ENCODE measurements around the gene NEDD8.
"Not testable (repeated sequence)": the region's sequence is repeated elsewhere in the genome, so short reads cannot be mapped to it uniquely, and the experiment has no call there.

The NEDD8 gene

GRCh38 chr14:24249230-24250021, 17.3 kb upstream of the NEDD8 start:
- DNase-seq (ENCODE audit: low read depth in 2 of 2, low spot score in 1 of 2), result no peak

GRCh38 chr14:24247422-24247821, 15.3 kb upstream of the NEDD8 start:
- DNase-seq (ENCODE audit: low read depth in 2 of 2, low spot score in 1 of 2), result no peak

GRCh38 chr14:24246765-24247212, 14.6 kb upstream of the NEDD8 start:
- no peak for DNase-seq (ENCODE audit: low read depth in 2 of 2, low spot score in 1 of 2)

GRCh38 chr14:24245350-24245749, 13.2 kb upstream of the NEDD8 start:
- DNase-seq (ENCODE audit: low read depth in 2 of 2, low spot score in 1 of 2), result not testable (repeated sequence)

GRCh38 chr14:24243336-24243836, 11.2 kb upstream of the NEDD8 start:
- no peak for DNase-seq (ENCODE audit: low read depth in 2 of 2, low spot score in 1 of 2)

GRCh38 chr14:24241829-24242443, 9.8 kb upstream of the NEDD8 start:
- peak in 1 of 2 donors; percentile 88 for DNase-seq (ENCODE audit: low read depth in 2 of 2, low spot score in 1 of 2)

GRCh38 chr14:24240110-24240918, 8.1 kb upstream of the NEDD8 start:
- no peak for DNase-seq (ENCODE audit: low read depth in 2 of 2, low spot score in 1 of 2)

GRCh38 chr14:24238527-24239037, 6.4 kb upstream of the NEDD8 start:
- DNase-seq (ENCODE audit: low read depth in 2 of 2, low spot score in 1 of 2), result no peak

- DNase-seq (ENCODE audit: low read depth in 2 of 2, low spot score in 1 of 2), result no peak
These were observed 6.0 kb upstream of the NEDD8 start for GRCh38 chr14:24238123-24238522.

GRCh38 chr14:24237463-24237955, 5.3 kb upstream of the NEDD8 start:
- no peak for DNase-seq (ENCODE audit: low read depth in 2 of 2, low spot score in 1 of 2)

GRCh38 chr14:24236689-24237462, 4.7 kb upstream of the NEDD8 start:
- DNase-seq (ENCODE audit: low read depth in 2 of 2, low spot score in 1 of 2), result no peak

- DNase-seq (ENCODE audit: low read depth in 2 of 2, low spot score in 1 of 2), result no peak
These were observed 3.9 kb upstream of the NEDD8 start for GRCh38 chr14:24235804-24236688.

GRCh38 chr14:24234095-24235005, 2.2 kb upstream of the NEDD8 start:
- no peak for DNase-seq (ENCODE audit: low read depth in 2 of 2, low spot score in 1 of 2)

GRCh38 chr14:24233538-24233866, 1.3 kb upstream of the NEDD8 start:
- DNase-seq (ENCODE audit: low read depth in 2 of 2, low spot score in 1 of 2), result no peak

GRCh38 chr14:24232645-24233537, 724 bp upstream of the NEDD8 start, which contains the start of gene GMPR2:
TSS of gene GMPR2 (plus strand) at chr14:24232929. CDS start at chr14:24233254, 325 bp downstream.
- DNase-seq (ENCODE audit: low read depth in 2 of 2, low spot score in 1 of 2), result peak in 1 of 2 donors; percentile 19

GRCh38 chr14:24231263-24232120, 675 bp downstream of the NEDD8 start:
- no peak for DNase-seq (ENCODE audit: low read depth in 2 of 2, low spot score in 1 of 2)
